Endothelial cell of umbilical vein (primary cell): ENCODE results near the gene CTIF. TPM values are rescaled to one million over a fixed set of nuclear protein-coding genes. Genes with fewer than 3 reads are reported as not detected.

Source experiments
- BruUV-seq: library from RNA; stranded (reverse); fragments of 400-500 nt; replicated peaks from 2 replicates; lab custom pipeline; 2021; lab: Mats Ljungman, UMichigan
- CTCF ChIA-PET: fragments of 300-600, 350-600 bp; sonication (Branson Sonifier 250); formaldehyde crosslinking; loops from one replicate; lab custom pipeline; 2021; ENCODE audit warnings: antibody characterized with exemption, inconsistent platforms; lab: Charles Lee
- POLR2A ChIA-PET: fragments of 300-600, 350-600 bp; sonication (Branson Sonifier 250); formaldehyde crosslinking; loops from one replicate; lab custom pipeline; 2021; ENCODE audit warnings: antibody characterized with exemption, inconsistent platforms; lab: Charles Lee
- DNase-seq: peaks from one replicate; pipeline ENCODE4 v3.0.0-alpha.2; 2011; ENCODE audit warnings: low read depth, low spot score
- FAIRE-seq: peaks from 2 replicates; lab custom pipeline; 2011; peaks lifted over from hg19 to GRCh38; lab: Jason Lieb, UNC
- H2AFZ ChIP-seq: 2 replicates; pipeline ENCODE4 v1.6.0; 2012; ENCODE audit warnings: low read depth, low read length, control low read depth, inconsistent platforms
- H3K27ac ChIP-seq: 2 replicates; pipeline ENCODE4 v1.5.1; 2011; ENCODE audit warnings: low read depth, mild to moderate bottlenecking, control low read depth, low read length, moderate library complexity; ENCODE audit not compliant: insufficient read depth
- H3K27me3 ChIP-seq, 2 experiments: 2 replicates each; pipeline versions ENCODE4 v1.6.0 to v1.6.1; 2011; ENCODE audit warnings: low read length in 2 of 2, mixed read lengths in 1 of 2; ENCODE audit not compliant: control insufficient read depth in 2 of 2, insufficient read depth in 2 of 2
- H3K36me3 ChIP-seq, 2 experiments: 2 replicates in 1 of 2; 3 replicates in 1 of 2; pipeline ENCODE4 v1.5.1; 2011; ENCODE audit warnings: low read length in 2 of 2, mild to moderate bottlenecking in 1 of 2, moderate library complexity in 1 of 2; ENCODE audit not compliant: control insufficient read depth in 2 of 2, insufficient read depth in 2 of 2; ENCODE audit errors: extremely low read depth in 1 of 2
- H3K4me1 ChIP-seq: 3 replicates; pipeline ENCODE4 v1.5.1; 2011; ENCODE audit warnings: mild to moderate bottlenecking, low read length; ENCODE audit not compliant: control insufficient read depth, insufficient read depth; ENCODE audit errors: extremely low read depth
- H3K4me2 ChIP-seq: 2 replicates; pipeline ENCODE4 v1.6.1; 2011; ENCODE audit warnings: low read length, control low read depth, mixed read lengths; ENCODE audit not compliant: insufficient read depth
- H3K4me3 ChIP-seq, 3 experiments: fragments of 200-600 bp in 1 of 3; sonication (generic), shearing (Covaris generic) in 1 of 3; replicated peaks in 1 of 3; 2 replicates each; pipeline ENCODE4 v1.5.1; 2011 to 2016; ENCODE audit warnings: control low read depth in 3 of 3, low read length in 3 of 3, mild to moderate bottlenecking in 2 of 3, inconsistent platforms in 1 of 3, low read depth in 1 of 3, moderate library complexity in 1 of 3; ENCODE audit not compliant: insufficient read depth in 1 of 3
- H3K79me2 ChIP-seq: 2 replicates; pipeline ENCODE4 v1.6.0; 2012; ENCODE audit warnings: low read length, inconsistent platforms; ENCODE audit not compliant: control insufficient read depth, insufficient read depth
- H3K9ac ChIP-seq: replicated peaks from 2 replicates; pipeline ENCODE3; 2011; ENCODE audit warnings: low read length, control low read depth; ENCODE audit not compliant: insufficient read depth; ENCODE audit errors: extremely low read depth
- H3K9me1 ChIP-seq: replicated peaks from 3 replicates; pipeline ENCODE4 v1.6.0; 2011; ENCODE audit warnings: mild to moderate bottlenecking, low read length; ENCODE audit not compliant: control insufficient read depth, insufficient read depth; ENCODE audit errors: extremely low read depth
- H3K9me3 ChIP-seq: replicated peaks from 2 replicates; pipeline ENCODE4 v1.5.1; 2012; ENCODE audit warnings: low read length, inconsistent platforms; ENCODE audit not compliant: control insufficient read depth, insufficient read depth
- H4K20me1 ChIP-seq: replicated peaks from 2 replicates; pipeline ENCODE3; 2011; ENCODE audit warnings: mild to moderate bottlenecking, low read length; ENCODE audit not compliant: control insufficient read depth, insufficient read depth; ENCODE audit errors: extremely low read depth
- EZH2 ChIP-seq: IDR thresholded peaks from 2 replicates; pipeline ENCODE4 v1.6.1; 2012; ENCODE audit warnings: borderline replicate concordance, low read depth, mild to moderate bottlenecking, moderate library complexity, low read length, inconsistent platforms; ENCODE audit not compliant: severe bottlenecking
- FOS ChIP-seq: IDR thresholded peaks from 2 replicates; pipeline ENCODE4 v1.6.1; 2011; ENCODE audit warnings: mild to moderate bottlenecking, low read length, moderate library complexity, borderline replicate concordance; ENCODE audit not compliant: insufficient read depth
- GATA2 ChIP-seq: IDR thresholded peaks from 2 replicates; pipeline ENCODE4 v1.7.0; 2011; ENCODE audit warnings: low read depth, mild to moderate bottlenecking, moderate library complexity, mixed read lengths, low read length; ENCODE audit not compliant: insufficient read length, insufficient read depth
- JUN ChIP-seq: IDR thresholded peaks from 2 replicates; pipeline ENCODE4 v1.6.1; 2011; ENCODE audit warnings: borderline replicate concordance, low read depth; ENCODE audit not compliant: insufficient read length, insufficient read depth
- MYC ChIP-seq: IDR thresholded peaks from one replicate; pipeline ENCODE4 v1.6.1; 2011; ENCODE audit warnings: mild to moderate bottlenecking, low read depth, low read length
- POLR2A ChIP-seq: IDR thresholded peaks from 2 replicates; pipeline ENCODE4 v1.6.1; 2012; ENCODE audit warnings: low read depth, mild to moderate bottlenecking, control low read depth, low read length
- POLR2AphosphoS5 ChIP-seq: IDR thresholded peaks from 2 replicates; pipeline ENCODE4 v1.6.1; 2012; ENCODE audit warnings: low read depth, mild to moderate bottlenecking, control low read depth, low read length, moderate library complexity; ENCODE audit not compliant: insufficient read depth
- dilution Hi-C: fragments of 300-500 bp; cut with MboI; formaldehyde crosslinking; loops from one replicate; pipeline ENCODE4 v1.15.0; 2019; ENCODE audit warnings: low sequenced_read_pairs; ENCODE audit not compliant: extremely low pct_ligation_motif_present
- intact Hi-C: fragments of 100-400 bp; cut with micrococcal nuclease; formaldehyde crosslinking; loops from one replicate; pipeline ENCODE4 v1.10.0; 2022
- polyA plus RNA-seq, 4 experiments: library from polyadenylated mRNA; depleted of rRNA in 3 of 4; stranded (reverse) in 3 of 4; unstranded in 1 of 4; fragments of >200 nt; gene quantifications; 2 replicates each; pipeline versions ENCODE4 v1.2.1 to v1.2.3, GENCODE V29; 2011 to 2012; ENCODE audit warnings: missing spikeins in 1 of 4
- total RNA-seq: library from RNA; stranded (reverse); gene quantifications from 2 replicates; pipeline ENCODE4 v1.2.3, GENCODE V29; 2021
- TF ChIP-seq, protein P1 (sequence below): IDR thresholded peaks from 2 replicates; pipeline ENCODE4 v1.6.1; 2011; ENCODE audit not compliant: insufficient read depth, insufficient read length
- TF ChIP-seq, protein P2 (sequence below), 2 donors: IDR thresholded peaks; 1 replicate in 1 of 2; 2 replicates in 1 of 2; pipeline ENCODE4 v1.5.1; 2011; ENCODE audit warnings: low read length in 2 of 2, mild to moderate bottlenecking in 2 of 2, moderate library complexity in 2 of 2, control low read depth in 1 of 2, inconsistent platforms in 1 of 2, low read depth in 1 of 2; ENCODE audit not compliant: insufficient read depth in 1 of 2; ENCODE audit errors: extremely low read depth in 1 of 2

Gene CTIF
- total and polyA plus RNA-seq, 2 donors (not counting 3 experiments of a cell fraction or from before 2014, with no cell fraction given), result 20.9 to 57.7 TPM

DNA sequence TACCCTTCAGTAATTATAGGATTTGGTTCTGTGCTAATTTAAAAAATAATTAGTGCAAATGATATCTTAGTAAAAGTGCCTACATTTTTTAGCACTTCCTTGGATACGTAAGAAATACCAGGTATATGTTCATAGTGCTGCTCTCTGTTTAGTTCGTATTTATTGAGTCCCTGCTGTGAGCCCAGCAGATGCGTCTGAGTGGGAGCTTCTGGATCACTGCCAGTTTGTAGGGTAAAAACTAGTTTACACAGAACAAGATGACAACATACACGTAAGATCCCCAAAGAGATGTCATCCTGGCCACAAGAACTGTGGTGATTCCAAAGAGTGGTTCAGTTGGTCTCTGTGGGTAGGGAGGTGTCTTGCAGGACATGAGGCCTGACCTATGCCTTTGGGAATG lies 103.2 kb downstream of the CTIF start:
- POLR2A ChIA-PET, result no interaction called here
- TF ChIP-seq FOS, result no peak
- TF ChIP-seq GATA2, result no peak
- no peak for TF ChIP-seq JUN
- TF ChIP-seq EZH2, result no peak
- TF ChIP-seq, protein P1, sequence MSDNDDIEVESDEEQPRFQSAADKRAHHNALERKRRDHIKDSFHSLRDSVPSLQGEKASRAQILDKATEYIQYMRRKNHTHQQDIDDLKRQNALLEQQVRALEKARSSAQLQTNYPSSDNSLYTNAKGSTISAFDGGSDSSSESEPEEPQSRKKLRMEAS, result no peak
- TF ChIP-seq MYC, result no peak
- no peak for TF ChIP-seq POLR2AphosphoS5
- TF ChIP-seq, protein P2, sequence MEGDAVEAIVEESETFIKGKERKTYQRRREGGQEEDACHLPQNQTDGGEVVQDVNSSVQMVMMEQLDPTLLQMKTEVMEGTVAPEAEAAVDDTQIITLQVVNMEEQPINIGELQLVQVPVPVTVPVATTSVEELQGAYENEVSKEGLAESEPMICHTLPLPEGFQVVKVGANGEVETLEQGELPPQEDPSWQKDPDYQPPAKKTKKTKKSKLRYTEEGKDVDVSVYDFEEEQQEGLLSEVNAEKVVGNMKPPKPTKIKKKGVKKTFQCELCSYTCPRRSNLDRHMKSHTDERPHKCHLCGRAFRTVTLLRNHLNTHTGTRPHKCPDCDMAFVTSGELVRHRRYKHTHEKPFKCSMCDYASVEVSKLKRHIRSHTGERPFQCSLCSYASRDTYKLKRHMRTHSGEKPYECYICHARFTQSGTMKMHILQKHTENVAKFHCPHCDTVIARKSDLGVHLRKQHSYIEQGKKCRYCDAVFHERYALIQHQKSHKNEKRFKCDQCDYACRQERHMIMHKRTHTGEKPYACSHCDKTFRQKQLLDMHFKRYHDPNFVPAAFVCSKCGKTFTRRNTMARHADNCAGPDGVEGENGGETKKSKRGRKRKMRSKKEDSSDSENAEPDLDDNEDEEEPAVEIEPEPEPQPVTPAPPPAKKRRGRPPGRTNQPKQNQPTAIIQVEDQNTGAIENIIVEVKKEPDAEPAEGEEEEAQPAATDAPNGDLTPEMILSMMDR (IDR thresholded peaks at IDR 0.05; ENCODE audit: extremely low read depth in 1 of 2, insufficient read depth in 1 of 2, low read depth in 1 of 2, low read length in 2 of 2), result no peak
- TF ChIP-seq POLR2A, result no peak
- DNase-seq (no peak), FAIRE-seq (no peak)
- Histone ChIP-seq H3K9ac (no peak overlapping the region), H3K9me1 (no peaks in the 10 kb centered on the region), H4K20me1 (no peaks in the 10 kb centered on the region), H3K9me3 (no peaks in the 10 kb centered on the region), H3K79me2 (no peaks in the 10 kb centered on the region), H3K27me3 (no peaks in the 10 kb centered on the region), H3K4me2 (no peak overlapping the region), H3K36me3 (no peaks in the 10 kb centered on the region), H3K27ac (no peak overlapping the region), H3K4me3 (no peak overlapping the region), H2AFZ (no peak overlapping the region), H3K4me1 (peaks cover 6% of the 10 kb centered on the region)
- intact Hi-C loops (no loop called here), dilution Hi-C loops (no loop called here)
- CTCF ChIA-PET, result interaction anchor here (1.3 to 1.4 kb wide), 2 partner anchors 8 to 22 kb away, joined by 3 read pairs; no protein-coding TSS in a partner anchor
- BruUV-seq, result no TSS peak
